ENCODE results near the gene TMEM131.
A peak's percentile ranks its signal among the peaks of the same experiment; 100 is the strongest.
"Not testable (repeated sequence)": the region's sequence is repeated elsewhere in the genome, so short reads cannot be mapped to it uniquely, and the experiment has no call there.

TMEM131 gene

DNA sequence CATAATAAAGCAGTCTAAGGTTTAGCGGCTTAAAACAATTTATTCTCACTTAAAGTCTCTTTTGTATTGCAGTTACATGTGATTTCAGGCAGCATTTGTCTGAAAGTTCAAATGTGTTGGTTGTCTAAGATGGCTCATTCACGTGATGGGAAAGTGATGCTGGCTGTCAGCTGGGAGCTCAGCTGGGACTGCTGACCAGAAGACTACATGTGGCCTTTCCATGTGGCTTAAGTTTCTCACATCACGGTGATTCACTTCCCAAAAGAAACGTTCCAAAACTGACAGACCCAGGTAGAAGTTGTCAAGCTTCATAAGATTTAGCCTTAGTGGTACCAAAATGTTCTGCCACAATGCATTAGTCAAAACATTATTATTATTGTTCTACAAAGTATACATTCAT is 76.9 kb downstream of the TMEM131 start:
- Histone ChIP-seq H3K4me3 (replicated peaks; ENCODE audit: low read depth, low read length) (no peak overlapping the region), H3K36me3 (ENCODE audit: control insufficient read depth, insufficient read depth, low read length) (no peaks in the 10 kb centered on the region; the same call in 1 of the 2 replicates), H3K27me3 (replicated peaks; ENCODE audit: control insufficient read depth, insufficient read depth, low read length) (no peaks in the 10 kb centered on the region)
- no peak for TF ChIP-seq CTCF (IDR thresholded peaks at IDR 0.05; ENCODE audit: insufficient read depth, low read length, poor library complexity, severe bottlenecking)
- no peak for DNase-seq (ENCODE audit: extremely low read depth, insufficient read length)

GRCh38 chr2:97917668-97918067 is 78.1 kb downstream of the TMEM131 start:
- not testable (repeated sequence) for H3K4me3 ChIP-seq (replicated peaks; ENCODE audit: low read depth, low read length); DNase-seq (ENCODE audit: extremely low read depth, insufficient read length); H3K27me3 ChIP-seq (replicated peaks; ENCODE audit: control insufficient read depth, insufficient read depth, low read length); H3K36me3 ChIP-seq (ENCODE audit: control insufficient read depth, insufficient read depth, low read length)

- H3K4me3 ChIP-seq (replicated peaks; ENCODE audit: low read depth, low read length) = no peak overlapping the region
- H3K36me3 ChIP-seq (ENCODE audit: control insufficient read depth, insufficient read depth, low read length) = no peaks in the 10 kb centered on the region; the same call in 1 of the 2 replicates
- H3K27me3 ChIP-seq (replicated peaks; ENCODE audit: control insufficient read depth, insufficient read depth, low read length) = no peaks in the 10 kb centered on the region
- no peak for DNase-seq (ENCODE audit: extremely low read depth, insufficient read length)
- TF ChIP-seq CTCF (IDR thresholded peaks at IDR 0.05; ENCODE audit: insufficient read depth, low read length, poor library complexity, severe bottlenecking) = no peak
These were observed 81.0 kb downstream of the TMEM131 start for GRCh38 chr2:97914691-97915213.

- H3K27me3 ChIP-seq (replicated peaks; ENCODE audit: control insufficient read depth, insufficient read depth, low read length) = no peaks in the 10 kb centered on the region
- no peak for DNase-seq (ENCODE audit: extremely low read depth, insufficient read length)
- TF ChIP-seq CTCF (IDR thresholded peaks at IDR 0.05; ENCODE audit: insufficient read depth, low read length, poor library complexity, severe bottlenecking) = no peak
- H3K4me3 ChIP-seq (replicated peaks; ENCODE audit: low read depth, low read length) = no peak overlapping the region
- no peaks in the 10 kb centered on the region; the same call in 1 of the 2 replicates for H3K36me3 ChIP-seq (ENCODE audit: control insufficient read depth, insufficient read depth, low read length)
These were observed 81.9 kb downstream of the TMEM131 start for GRCh38 chr2:97913846-97914245.

GRCh38 chr2:97911922-97912575 is 83.7 kb downstream of the TMEM131 start:
- Histone ChIP-seq H3K27me3 (replicated peaks; ENCODE audit: control insufficient read depth, insufficient read depth, low read length) (no peaks in the 10 kb centered on the region), H3K36me3 (ENCODE audit: control insufficient read depth, insufficient read depth, low read length) (no peaks in the 10 kb centered on the region), H3K4me3 (replicated peaks; ENCODE audit: low read depth, low read length) (no peak overlapping the region)
- TF ChIP-seq CTCF (IDR thresholded peaks at IDR 0.05; ENCODE audit: insufficient read depth, low read length, poor library complexity, severe bottlenecking) = no peak
- DNase-seq (ENCODE audit: extremely low read depth, insufficient read length) = no peak

GRCh38 chr2:97911206-97911921 is 84.4 kb downstream of the TMEM131 start:
- Histone ChIP-seq H3K27me3 (replicated peaks; ENCODE audit: control insufficient read depth, insufficient read depth, low read length) (no peaks in the 10 kb centered on the region), H3K4me3 (replicated peaks; ENCODE audit: low read depth, low read length) (no peak overlapping the region), H3K36me3 (ENCODE audit: control insufficient read depth, insufficient read depth, low read length) (no peaks in the 10 kb centered on the region)
- peak; percentile 70 for DNase-seq (ENCODE audit: extremely low read depth, insufficient read length)
- TF ChIP-seq CTCF (IDR thresholded peaks at IDR 0.05; ENCODE audit: insufficient read depth, low read length, poor library complexity, severe bottlenecking) = no peak

Data from GM06990 (cell line).